SH-SY5Y (cell line): ENCODE results near the gene LYAR.

ENCODE experiments used
- GATA2 ChIP-seq: IDR thresholded peaks from 2 replicates; pipeline ENCODE4 v1.6.1; 2011; ENCODE audit warnings: mild to moderate bottlenecking, low read depth, low read length
- GATA3 ChIP-seq: IDR thresholded peaks from 2 replicates; pipeline ENCODE4 v1.6.1; 2011; ENCODE audit warnings: low read depth, mild to moderate bottlenecking, low read length, moderate library complexity

DNA sequence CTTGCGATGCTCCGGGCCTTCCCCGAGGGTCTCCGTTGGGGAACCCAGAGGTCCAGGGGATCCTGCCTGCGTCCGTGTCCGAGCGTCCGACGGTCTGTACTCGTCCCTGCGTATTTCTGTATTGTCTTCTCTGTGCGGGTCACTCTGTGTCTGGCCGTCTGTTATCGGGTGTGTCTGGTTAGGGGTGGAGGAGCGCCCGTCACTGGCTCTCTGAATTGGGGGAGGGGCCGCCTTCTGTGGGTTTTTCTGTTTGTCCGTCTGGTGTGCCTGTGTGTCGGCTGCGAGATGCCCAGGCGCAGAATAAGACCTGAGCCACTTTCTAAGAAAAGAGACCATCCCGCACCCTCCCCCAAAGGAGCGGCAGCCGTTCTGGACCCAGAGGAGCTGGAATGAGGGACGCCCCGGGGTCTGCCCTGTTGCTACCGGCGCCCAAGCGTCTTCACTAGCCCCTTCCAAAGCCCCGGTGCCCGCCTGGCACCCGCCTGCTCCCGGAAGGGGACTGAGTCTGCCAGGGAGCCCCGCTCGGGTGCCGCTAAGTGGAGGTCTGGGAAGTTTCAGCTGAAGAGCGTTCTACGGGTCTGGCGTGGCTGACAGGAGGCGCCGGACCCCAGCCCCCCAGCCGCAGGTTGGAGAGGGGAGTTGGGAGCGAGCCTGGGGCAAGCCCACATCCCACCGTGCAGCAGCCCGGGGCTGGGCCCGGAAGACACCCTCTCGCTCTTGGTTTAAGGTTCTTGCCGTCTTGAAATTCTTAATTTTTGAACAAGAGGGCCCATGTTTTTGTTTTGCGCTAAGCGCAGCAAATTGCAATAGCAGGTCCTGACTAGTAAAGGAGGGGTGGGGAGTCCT lies 62.2 kb downstream of the LYAR start:
- TF ChIP-seq GATA2 (no peak), GATA3 (no peak)
